Measurements from ENCODE around the gene DOHH.

DNA sequence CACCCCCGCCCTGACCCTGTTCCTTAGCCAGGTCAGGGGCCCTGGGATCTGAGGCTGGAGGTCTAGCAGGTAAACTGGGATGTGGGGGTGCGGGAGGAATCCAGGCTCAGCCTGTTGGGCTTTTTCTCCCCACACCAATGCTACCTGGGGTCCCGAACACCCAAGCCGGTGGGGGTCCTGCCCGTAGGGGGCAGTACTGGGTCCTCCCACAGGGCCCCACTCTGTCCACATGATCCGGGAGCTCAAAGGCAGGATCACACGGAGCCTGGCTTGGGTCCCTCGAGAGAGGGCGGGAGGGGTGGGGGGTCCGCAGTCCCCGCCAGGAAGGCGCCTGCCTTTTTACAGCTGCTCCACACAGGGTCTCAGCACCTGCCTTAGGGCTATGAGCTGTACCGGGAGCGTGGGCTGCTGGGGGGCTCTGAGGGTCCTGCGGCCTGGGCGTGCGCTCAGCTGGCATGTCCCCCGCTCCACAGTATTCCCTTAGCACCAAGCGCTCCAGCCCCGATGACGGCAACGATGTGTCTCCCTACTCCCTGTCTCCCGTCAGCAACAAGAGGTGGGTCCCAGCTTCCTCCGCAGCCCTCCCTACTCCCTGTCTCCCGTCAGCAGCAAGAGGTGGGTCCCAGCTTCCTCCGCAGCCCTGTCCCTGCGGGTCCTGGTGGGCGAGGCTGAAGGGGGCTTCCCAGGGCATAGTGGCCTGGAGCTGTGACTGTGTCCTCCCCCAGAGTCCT lies 26.2 kb upstream of the DOHH start:
- TF ChIP-seq EP300 (IDR thresholded peaks at IDR 0.05) (no peak), POLR2A (IDR thresholded peaks at IDR 0.05; ENCODE audit: low read length) (no peak), CTCF (IDR thresholded peaks at IDR 0.05) (no peak)
- TF ChIP-seq, protein P1, sequence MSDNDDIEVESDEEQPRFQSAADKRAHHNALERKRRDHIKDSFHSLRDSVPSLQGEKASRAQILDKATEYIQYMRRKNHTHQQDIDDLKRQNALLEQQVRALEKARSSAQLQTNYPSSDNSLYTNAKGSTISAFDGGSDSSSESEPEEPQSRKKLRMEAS (IDR thresholded peaks at IDR 0.05) = no peak

Measured in A549 (cell line).